Fibroblast of skin of back (primary cell): ENCODE measurements around the gene CCT3.
A peak's percentile ranks its signal among the peaks of the same experiment; 100 is the strongest.

Experiments used
- DNase-seq: peaks from one replicate; pipeline ENCODE4 v3.0.0-alpha.2; 2013

The CCT3 gene

DNA sequence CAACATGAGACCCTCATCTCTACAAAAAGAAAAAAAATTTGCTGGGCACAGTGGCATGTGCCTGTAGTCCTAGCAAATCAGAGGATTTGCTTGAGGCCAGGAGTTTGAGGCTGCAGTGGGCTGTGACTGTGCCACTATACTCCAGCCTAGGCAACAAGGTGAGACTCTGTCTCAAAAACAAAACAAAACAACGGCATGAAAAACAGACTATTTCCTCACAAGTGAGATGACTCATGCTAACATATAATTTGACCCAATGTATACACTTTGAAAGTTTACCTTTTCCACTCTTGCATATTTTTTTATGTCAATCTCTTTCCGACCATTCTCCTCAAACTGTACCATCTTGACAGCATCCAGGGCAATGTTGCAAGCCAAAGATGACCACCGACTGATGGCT is 17.5 kb downstream of the CCT3 start:
- no peak for DNase-seq

GRCh38 chr1:156319664-156320063 is 18.4 kb downstream of the CCT3 start:
- DNase-seq = peak; percentile 30

DNA sequence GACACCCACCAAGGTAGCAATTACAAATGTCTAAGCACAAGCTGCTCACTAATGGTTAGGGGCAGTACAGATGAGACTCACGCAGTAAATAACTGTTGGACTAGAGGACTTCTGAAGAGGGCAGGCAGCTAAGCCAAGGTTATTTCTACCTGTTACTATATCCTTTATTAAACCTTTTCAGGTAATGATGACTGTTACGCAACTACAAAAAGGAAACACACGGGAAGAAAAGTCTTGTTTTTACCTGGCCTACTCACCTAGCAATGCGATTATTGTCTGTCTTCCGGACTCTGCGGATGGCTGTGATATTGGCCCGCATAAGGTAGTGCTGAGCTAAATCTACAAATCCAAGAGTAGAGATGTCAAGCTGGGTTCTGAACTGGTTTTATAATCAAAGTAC is 21.2 kb downstream of the CCT3 start:
- no peak for DNase-seq

DNA sequence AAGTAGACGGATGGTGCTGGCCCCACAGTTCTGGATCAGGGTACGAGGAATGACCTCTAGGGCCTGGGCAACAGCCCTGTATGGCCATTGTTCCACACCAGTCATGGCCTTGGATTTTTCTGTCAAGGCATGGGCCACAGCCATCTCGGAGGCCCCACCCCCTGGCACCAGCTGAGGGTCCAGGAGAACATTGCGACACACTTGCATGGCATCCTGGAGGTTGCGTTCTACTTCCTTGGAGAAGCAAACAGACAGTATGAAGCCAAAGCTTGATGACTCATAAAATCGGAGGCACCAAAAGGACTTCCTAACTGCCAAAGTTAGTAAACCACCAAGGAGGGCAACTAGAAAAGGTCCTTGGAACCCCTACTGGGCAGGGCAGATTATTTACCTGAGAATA is 27.1 kb downstream of the CCT3 start:
- no peak for DNase-seq

DNA sequence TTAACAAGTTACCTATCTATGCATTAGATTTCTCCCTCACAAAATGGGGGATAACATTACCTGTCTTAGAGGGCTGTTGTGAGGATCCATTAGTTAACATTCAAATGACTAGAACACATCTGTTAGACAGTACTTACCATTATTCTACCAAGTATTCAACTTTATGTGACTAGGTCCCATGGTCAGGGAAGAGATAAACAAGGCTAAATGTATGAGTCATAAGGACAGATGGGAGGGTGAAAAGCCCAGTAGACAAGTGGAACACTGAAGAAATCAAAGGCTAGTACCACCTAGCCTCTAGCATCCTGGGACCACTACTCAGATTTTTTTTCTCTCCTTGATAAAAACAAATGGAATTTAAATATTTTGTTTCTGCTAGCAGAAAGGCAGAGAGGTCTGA is 30.0 kb downstream of the CCT3 start:
- peak; percentile 20 for DNase-seq

DNA sequence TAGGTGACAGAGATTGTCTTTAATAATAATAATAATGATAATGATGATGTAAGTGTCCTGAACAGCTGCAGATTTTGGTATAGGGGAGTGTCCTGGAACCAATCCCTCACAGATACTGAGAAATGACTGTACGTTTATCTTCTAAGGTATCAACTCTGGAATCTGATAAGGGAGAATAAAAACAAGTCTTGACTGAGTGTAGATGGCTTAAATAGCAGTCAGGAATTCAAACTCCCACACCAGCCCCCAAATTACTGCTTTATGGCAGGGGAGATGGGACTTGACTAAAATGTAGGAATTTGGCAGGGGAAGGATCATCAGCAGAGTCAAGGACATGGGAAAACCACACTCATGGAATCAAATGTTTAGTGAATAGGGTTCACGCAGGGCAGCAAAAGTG is 32.9 kb downstream of the CCT3 start:
- no peak for DNase-seq

DNA sequence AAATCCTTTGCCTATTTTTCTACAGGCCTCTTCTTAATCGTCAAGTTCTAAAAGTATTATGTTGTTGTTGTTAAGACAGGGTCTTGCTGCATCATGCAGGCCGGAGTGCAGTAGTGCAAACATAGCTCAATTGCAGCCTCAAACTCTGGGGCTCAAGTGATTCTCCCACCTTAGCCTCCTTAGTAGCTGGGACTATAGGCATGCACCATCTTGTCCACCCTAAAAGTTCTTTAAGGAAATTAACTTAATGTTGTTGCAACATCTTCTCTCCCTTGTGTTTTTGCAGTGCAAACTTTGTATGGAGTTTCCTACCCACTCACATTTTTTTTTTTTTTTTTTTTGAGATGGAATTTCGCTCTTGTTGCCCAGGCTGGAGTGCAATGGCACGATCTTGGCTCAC is 34.9 kb downstream of the CCT3 start:
- no peak for DNase-seq

- no peak for DNase-seq
Observed at GRCh38 chr1:156298852-156299357, 39.2 kb downstream of the CCT3 start, which contains the start of gene VHLL. VHLL (minus strand) TSS chr1:156299307; CDS start chr1:156299189, 118 bp downstream.

- peak; percentile 71 for DNase-seq
Observed at GRCh38 chr1:156295391-156295947, 42.6 kb downstream of the CCT3 start, which contains the start of gene GLMP. GLMP (minus strand) TSS chr1:156295679; CDS start chr1:156295645, 34 bp downstream.

DNA sequence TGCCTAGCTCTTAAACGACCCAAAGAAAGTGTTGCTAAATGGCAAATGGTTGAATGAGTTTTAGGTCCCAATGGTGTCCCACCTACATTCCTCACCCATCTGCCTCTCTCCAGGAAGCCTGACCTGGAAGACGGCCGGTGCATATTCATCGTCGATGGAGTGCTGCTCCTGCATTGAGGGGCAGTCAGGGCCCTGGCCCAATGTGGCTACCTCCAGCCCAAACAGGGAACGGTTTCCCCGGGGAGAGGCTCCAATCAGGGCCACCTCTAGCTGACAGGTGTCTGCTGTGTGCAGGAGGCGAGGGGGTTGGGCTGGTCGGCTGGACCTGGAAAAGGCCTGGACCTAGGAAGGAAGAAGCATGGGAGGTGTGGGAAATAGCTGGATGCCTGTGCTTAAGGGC is 44.2 kb downstream of the CCT3 start:
- DNase-seq = no peak

GRCh38 chr1:156293098-156293434 is 45.0 kb downstream of the CCT3 start:
- no peak for DNase-seq

GRCh38 chr1:156291226-156292061 is 46.6 kb downstream of the CCT3 start:
- DNase-seq = peak; percentile 81

DNA sequence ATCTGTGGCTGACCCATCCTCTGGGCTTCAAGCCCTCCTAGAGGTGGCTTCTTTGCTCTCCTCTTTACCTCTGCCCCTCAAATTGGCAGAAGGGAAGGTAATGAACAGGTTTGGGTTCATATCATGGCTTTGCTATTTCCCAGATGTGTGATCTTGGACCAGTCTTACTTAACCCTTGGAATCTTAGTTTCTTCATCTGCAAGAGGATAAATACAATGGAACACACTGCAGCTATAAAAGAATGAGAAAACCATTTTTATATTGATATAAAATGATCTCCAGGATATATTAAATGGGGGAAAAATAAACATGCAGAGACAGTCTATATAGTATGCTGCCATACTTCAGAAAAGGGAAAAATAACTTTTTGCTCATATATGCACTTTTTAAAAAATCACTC is 48.2 kb downstream of the CCT3 start:
- no peak for DNase-seq

- DNase-seq = no peak
Observed at GRCh38 chr1:156286061-156286460, 52.0 kb downstream of the CCT3 start.

DNA sequence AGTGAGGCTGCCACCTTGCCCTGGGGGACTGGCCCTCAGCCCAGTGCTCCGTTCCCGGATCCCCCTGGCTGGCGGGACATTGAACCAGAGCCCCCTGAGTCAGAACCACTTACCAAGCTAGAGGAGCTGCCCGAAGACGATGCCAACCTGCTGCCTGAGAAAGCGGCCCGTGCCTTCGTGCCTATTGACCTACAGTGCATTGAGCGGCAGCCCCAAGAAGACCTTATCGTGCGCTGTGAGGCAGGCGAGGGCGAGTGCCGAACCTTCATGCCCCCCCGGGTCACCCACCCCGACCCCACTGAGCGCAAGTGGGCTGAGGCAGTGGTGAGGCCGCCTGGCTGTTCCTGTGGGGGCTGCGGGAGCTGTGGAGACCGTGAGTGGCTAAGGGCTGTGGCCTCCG is 52.7 kb downstream of the CCT3 start:
- DNase-seq = no peak

DNA sequence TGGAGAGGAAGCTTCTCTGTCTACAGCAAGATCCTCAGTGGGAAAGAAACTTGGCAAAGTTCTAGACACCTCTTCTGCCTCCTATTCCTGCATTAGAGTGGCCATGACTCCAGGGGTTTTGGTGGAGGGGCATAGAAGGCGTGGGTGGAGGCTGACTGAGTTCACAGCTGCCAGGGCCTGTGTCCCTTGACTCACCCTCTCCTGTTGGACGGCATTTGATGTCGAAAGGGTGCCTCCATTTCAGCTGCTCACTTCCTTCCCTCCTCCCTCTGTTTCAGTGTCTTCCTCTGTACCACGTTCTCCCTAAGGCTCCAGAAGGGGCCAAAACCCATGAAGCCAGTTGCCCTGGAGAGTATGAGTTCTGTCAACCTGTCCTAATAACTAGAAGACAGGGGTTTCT is 53.3 kb downstream of the CCT3 start:
- no peak for DNase-seq

DNA sequence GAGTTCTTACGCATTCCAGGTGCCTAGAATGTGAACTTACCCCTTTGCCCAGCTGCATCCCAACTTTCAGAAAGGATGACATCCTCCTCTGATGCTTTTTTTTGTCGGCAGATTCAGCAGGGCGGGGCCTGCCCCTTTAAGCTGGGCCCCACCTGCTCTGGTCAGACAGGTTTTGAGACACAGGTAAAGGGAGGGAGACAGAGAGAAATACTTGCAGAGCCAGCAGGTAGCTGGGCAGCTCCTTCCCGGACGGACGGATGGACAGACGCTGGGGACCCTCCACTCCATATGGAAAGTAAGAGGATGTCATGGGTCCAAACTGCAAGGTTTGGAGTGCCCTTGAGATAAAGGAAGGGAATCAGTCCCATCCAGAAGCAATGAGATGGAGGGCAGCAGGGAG is 54.0 kb downstream of the CCT3 start, which contains the start of gene TMEM79:
Gene TMEM79, plus strand, starts transcription at position 214 of the 400 bp plus-strand sequence. CDS start 902 bp downstream, outside the sequence.
- no peak for DNase-seq

DNA sequence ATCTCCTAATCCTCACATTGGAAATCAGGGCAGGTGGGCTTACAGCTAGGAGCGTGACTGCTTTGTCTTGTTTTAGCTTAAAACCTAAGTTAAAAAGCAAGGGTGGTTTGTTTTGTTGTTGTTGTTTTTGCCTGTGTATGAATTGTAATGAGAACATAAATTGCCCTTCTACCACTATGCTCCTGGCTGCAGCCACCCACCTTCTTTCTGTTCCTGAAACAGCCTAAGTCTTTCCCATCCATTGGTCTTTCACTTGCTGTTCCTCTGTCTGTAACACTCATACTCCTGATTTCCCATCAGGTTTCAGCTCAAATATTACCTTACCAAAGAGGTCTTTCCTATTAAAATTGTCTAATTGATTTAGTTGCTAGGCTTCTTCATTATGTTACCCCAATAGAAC is 54.6 kb downstream of the CCT3 start:
- DNase-seq = no peak

- DNase-seq = peak; percentile 99
Observed at GRCh38 chr1:156282479-156283222, 55.4 kb downstream of the CCT3 start, which contains the start of gene SMG5. SMG5 (minus strand) TSS chr1:156282825; CDS start chr1:156282680, 145 bp downstream.

- peak; percentile 23 for DNase-seq
Observed at GRCh38 chr1:156281693-156282478, 56.2 kb downstream of the CCT3 start.

DNA sequence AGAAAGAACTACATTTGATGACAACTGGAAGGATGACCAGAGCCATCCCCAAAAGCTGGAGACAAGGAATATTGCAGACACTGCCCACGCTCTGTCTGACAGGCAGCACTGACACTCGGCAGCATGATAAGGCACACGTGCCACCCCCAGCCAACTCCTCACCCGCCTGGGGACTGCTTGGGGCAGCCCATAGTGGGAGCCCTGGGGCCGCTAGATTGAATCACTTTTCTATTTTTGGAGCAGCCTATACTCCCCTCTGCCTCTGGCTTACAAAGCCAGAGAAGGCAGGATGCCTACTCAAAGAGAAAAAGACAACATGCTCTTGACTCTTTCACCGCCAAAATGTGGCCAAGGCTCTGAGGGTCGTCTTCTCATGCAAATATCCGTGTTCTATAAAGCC is 56.8 kb downstream of the CCT3 start:
- DNase-seq = peak; percentile 77

GRCh38 chr1:156279837-156280236 is 58.3 kb downstream of the CCT3 start:
- no peak for DNase-seq
